Measurements from ENCODE around the gene OSBPL9.
"Not testable (repeated sequence)": the region's sequence is repeated elsewhere in the genome, so short reads cannot be mapped to it uniquely, and the experiment has no call there.

Gene OSBPL9

DNA sequence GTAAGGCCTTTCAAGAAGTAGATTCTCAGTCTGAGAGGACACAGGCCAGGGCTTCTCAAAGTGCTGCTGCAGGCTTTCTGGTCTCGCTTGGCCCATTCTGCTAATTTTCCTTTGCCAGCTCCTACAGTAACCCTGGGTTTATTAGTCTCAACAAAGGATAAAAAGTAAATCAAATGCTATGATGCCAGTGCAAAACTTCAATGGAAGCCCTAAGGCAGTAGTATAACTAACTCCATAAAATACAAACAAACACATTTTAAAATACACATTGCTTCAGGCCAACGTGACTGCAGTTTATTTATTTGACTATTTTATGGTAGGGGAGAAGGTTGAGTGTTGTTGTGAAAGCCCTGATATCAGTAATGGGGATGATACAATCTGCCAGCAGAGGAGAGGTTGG lies 172.0 kb downstream of the OSBPL9 start:
- no peak for DNase-seq (ENCODE audit: low read depth)

DNA sequence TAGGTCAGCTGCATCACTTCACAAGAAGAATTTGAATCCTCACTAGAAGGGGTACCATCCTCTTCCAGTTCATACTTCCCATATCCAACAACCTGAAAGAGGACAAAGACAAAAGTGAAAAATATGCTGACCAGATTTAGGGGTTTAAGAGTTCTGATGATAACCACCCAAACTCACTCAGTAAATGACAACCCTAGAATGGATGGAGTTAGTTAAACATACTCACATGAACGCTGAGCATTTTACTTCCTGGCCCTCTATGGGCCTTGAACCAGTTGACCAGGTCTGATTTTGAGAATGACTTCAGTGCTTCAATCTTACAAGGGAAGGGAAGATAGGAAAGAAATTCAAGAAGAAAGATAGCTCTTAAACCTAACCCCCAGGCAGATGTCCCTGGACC lies 172.4 kb downstream of the OSBPL9 start:
- DNase-seq (ENCODE audit: low read depth): no peak

DNA sequence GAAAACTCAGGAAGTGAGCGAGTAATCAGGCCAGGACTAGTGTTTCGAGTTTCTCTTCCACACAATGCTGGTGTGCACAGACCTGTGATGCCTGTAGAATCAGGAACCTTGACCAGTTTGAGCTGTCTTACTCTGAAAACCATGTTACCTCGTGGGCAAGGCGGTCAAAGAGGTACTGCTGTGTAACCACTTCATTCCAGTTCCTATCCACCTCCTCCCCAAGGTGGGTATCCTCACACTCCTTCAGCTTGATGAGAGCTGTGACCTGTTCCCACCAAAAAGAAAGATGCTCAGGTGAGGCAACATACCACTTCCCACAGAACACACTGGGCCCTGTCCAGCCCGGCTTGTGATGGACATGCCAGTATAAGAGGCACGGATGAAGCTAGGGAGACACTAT lies 173.5 kb downstream of the OSBPL9 start:
- no peak for DNase-seq (ENCODE audit: low read depth)

DNA sequence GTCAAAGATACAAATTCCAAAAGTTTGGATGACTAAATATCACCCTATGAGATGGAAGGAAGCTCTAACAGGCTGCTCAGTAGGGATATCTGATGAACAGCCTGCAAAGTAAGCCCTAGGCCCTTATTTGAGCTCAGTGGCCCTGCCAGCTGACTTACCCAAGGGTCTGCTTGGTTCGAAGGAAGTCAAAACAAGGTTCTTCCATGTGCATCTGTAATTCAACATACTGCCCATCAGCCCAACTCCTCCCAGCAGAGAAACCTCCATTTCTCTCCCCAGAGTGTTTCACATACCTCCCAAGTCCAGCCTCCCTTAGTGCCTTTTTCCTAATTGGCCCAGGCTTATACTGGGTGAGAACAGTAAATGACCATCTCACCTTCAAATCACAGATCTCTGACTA lies 175.0 kb downstream of the OSBPL9 start:
- no peak for DNase-seq (ENCODE audit: low read depth)

DNA sequence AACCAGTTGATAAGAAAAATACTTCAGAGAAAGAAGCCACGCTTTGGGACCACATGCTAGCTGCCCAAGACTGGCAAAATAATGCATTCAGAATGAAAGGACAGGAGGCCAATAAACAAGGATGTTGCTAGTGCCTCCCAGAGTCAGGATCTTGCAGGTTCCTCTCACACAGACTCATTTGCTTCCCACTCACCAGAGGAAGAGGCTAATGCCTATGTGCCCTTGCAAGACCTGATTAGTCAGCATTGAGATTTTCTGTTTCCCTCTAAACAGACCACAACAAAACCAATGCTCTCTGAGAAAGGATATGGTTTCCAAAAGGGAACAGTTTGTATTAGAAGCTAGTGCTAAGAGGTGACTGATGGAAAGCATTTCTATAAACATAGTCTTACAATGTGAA lies 176.0 kb downstream of the OSBPL9 start:
- DNase-seq (ENCODE audit: low read depth): no peak

DNA sequence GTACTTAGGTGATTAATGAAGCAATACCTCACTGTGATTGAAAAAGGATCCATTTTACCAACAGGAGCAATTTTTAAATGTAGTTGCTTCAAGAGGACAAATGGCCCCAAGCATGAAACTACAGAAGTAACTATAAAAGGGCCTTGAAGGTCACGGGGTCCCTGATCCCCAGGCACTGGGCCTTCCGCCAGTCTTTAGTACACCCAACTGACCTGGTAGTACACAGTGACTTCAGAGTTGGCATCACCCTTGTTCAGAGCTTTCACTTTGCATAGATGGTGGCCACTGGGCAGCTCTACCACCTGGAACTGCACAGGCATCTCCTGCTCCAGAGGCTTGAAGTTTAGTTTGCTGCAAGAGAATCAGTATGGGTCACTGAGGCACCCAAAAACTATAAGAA lies 177.4 kb downstream of the OSBPL9 start:
- DNase-seq (ENCODE audit: low read depth): no peak

DNA sequence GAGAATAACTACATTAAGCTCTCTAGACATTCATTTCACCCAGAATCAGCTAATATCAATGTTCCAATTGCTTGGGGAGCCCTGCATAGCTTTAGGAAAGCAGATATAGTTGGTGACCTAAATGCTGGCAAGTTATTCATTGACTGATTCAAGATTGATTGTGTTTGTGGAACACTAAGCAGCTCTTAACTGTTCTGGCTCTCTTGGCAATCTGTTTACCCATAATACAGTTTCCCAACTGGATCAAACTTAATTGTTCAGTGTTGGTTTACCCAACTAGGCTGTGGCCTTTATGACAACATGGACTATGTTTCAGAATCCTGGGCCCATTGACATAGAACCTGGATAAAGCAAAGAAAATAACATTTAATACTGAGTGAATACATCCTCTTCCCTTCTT lies 178.0 kb downstream of the OSBPL9 start:
- DNase-seq (ENCODE audit: low read depth): no peak

DNA sequence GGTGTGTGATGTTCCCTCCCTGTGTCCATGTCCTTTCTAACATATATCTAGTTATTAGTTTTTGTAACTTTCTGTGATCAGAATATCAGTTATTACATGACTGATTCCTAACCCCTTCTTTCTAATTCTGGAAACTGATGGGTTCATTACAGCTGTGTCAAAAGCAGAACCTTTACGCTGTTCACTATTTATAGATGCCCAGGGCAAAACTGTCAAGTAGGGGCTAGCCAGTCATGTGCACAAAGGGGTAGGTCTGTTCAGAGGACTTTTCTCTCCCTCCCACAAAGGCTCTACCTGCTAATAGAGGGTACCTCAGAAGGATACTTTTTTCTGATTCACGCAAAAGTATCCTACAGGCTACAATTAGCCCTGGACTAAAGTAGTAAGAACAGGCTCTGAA lies 182.5 kb downstream of the OSBPL9 start:
- no peak for DNase-seq (ENCODE audit: low read depth)

DNA sequence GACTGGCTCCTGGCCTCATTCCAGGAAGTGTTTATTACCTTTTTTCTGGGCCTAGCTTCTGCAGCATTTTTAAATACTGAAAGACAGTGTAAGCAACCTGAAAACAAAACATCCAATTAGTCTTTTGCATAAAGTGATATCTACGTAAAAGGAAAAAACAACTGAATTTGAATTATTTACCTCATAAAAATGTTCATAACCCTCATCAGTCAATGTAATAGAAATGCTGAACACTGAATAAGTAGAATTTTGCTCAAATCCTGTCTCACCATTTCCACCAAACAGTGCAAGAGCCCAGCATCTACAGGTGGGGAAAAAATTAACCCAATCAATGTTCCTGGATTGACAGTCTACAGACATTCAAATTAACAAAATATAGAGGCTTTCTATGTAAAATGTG lies 197.6 kb downstream of the OSBPL9 start:
- no peak for DNase-seq (ENCODE audit: low read depth)

DNA sequence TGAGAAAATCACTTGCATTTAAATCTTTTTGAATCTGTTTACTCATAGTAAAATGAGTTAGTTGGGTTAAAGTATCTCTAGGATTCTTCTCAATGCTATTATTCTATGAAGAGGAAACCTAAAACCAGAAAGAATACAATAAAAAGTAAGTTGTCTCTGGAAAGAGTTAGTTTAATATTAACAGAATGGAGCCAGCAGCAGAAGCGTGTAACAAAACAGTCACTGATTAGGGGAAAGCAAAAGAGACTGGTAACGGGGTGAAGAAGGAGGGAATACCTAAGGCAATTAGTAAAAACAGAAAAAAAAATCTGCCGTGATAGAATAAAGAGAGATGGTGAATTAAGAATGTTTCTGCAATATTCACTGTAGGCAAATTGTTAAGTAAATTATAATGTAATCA lies 201.6 kb downstream of the OSBPL9 start:
- DNase-seq (ENCODE audit: low read depth): no peak

DNA sequence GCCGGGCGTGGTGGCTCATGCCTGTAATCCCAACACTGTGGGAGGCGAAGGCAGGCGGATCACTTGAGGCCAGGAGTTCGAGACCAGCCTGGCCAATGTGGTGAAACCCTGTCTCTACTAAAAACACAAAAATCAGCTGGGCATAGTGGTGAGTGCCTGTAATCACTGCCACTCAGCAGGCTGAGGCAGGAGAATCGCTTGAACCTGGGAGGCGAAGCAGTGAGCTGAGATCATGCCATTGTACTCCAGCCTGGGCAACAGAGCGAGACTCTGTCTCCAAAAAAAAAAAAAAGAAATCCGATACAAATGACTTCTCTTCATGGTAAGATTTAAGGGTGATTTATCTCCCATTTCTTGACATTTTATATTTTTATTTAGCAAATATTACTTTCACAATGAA lies 202.1 kb downstream of the OSBPL9 start:
- DNase-seq (ENCODE audit: low read depth): not testable (repeated sequence)

DNA sequence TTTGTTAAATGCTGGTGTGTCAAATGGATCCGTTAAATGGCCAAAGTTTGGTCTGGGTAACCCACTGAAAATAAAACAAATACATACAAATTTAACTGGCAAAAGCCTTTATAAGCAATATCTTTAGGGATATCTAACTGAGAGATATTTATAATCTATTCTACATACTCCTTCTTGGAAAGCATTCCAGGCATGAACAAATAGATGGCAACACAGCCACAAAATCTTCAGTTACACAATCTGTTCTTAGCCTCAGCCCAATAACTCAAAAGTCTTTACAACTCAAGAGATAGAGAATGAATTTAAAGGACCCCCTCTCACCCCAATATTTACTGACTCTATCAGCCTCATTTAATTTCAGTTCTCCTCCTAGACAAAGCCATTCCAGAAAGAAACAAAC lies 202.9 kb downstream of the OSBPL9 start:
- DNase-seq (ENCODE audit: low read depth): no peak

DNA sequence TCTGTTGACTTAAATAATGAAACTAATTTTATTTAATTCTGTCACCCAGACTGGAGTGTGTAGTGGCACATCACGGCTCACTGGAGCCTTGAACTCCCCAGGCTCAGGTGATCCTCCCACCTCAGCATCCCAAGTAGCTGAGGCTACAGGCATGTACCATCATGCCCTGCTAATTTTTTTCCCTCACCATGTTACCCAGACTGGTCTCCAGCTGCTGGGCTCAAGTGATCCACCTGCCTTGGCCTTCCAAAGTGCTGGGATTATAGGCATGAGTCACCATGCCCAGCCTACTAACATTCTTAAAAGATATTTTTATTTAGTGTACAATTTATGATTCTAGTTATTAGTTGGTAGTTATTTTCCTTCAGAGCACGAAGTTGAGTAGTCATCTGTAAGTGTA lies 212.2 kb downstream of the OSBPL9 start:
- DNase-seq (ENCODE audit: low read depth): no peak

DNA sequence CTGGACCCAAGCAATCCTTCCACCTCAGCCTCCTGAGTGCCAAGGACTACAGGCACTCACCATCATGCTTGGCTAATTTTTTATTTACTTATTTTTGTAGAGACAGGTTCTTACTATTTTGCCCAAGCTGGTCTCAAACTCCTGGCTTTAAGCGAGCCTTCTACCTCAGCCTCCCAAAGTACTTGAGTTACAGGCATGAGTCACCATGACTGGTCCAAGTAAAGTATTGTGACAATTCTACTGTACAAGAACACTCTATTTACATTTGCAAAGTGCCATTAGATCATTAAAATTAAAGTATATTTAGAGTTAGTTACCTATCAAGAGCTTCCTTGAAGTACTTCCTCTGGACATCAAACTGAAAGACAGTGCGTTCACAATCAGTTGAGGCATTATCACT lies 216.8 kb downstream of the OSBPL9 start:
- DNase-seq (ENCODE audit: low read depth): no peak

DNA sequence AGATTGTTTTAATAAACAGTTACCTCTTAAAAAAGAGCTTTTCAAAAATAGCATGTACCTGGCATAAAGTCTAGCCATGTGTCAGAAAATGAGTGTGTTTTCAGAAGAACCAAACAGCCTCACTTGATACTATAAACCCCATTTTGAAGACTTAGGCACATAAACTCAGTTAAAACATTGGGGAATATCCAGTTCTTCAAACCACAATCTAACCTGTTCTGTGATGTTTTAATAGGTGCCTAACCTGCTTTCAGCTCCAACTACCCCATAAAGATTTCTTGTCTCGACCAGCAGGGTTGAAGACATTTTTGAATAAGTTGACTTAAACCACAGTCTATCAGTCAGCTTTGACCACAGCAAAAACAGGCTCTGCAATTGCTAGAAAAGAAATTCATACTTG lies 220.4 kb downstream of the OSBPL9 start:
- DNase-seq (ENCODE audit: low read depth): no peak
